NCI-H128 (cell line): Measurements from ENCODE around the gene YARS1.

Experiments used
- DNase-seq: peaks from one replicate; lab custom pipeline; 2025; ENCODE audit not compliant: unreplicated experiment; lab: John Stamatoyannopoulos, UW

Gene YARS1

DNA sequence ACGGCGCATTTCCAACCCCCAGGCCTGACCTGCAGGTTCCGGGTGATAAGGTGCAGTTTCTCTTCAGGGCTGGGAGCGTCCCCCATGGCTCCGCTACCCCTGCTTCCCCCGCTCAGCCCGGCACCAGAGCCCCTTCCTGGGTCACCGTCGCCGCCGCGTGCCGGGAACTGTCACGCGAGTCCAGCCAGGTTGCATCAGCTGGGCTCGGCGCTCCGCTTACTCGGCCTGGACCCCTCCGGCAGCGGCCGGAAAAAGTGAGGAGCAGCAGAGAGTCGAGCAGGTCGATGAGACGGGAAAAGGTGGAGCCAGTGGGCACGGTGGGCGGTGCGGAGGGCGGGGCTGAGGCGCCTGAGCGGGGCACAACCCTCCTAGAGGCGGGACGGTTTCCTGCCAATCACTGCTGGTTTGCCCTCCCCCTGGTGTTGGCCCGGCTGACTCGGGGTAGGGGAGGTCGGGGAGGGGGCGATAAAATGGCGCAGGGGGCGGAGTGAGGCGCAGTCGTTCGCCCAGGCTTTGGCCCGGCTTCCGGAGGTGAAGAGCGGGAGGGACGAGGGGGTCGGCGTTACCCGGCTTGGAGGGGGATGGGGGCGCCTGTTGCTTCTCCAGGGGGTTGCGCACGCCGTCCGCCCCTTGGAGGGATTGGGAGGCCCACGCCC, at the start of gene YARS1, which contains the start of gene S100PBP:
YARS1 (minus strand) TSS at position 200 of the 656 bp plus-strand sequence; CDS start at position 86, 114 bp downstream.
S100PBP (plus strand) TSS at position 495 of the 656 bp plus-strand sequence. CDS start 8,447 bp downstream, outside the sequence.
- peak; percentile 99 for DNase-seq

DNA sequence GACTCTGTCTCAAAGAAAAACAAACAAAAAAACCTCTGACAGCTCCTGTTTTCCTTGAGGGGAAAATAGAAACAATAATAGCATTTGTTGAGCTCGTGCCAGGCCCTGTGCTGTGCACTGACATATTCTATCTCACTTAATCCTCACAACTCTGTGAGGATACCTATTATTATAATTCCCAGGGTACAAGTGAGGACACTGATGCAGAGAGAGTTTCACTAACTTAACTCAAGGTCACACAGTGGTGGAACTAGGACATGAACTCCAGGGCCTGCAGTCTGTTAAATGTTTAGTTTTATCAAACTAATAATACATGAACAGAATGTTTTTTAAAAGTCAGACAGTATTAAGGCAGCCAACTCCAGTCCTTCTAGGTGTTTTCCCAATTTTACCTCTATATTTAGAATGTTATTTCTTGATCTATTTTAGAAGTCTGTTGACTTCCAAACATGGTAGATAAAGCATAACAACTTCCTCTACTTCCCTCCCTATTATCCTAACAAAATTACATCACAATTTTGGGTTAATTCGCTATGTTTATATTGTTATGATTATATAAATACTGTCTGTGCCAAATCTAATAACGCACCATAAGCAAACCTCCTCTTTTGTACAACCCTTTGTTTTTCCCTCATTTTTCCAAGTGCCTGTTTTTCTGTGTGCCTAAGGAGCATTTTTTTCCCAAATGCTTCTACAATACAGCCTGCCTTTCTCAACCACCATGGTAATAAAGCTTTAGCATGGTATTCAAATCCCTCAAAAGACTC, 48.7 kb upstream of the YARS1 start:
- no peak for DNase-seq

DNA sequence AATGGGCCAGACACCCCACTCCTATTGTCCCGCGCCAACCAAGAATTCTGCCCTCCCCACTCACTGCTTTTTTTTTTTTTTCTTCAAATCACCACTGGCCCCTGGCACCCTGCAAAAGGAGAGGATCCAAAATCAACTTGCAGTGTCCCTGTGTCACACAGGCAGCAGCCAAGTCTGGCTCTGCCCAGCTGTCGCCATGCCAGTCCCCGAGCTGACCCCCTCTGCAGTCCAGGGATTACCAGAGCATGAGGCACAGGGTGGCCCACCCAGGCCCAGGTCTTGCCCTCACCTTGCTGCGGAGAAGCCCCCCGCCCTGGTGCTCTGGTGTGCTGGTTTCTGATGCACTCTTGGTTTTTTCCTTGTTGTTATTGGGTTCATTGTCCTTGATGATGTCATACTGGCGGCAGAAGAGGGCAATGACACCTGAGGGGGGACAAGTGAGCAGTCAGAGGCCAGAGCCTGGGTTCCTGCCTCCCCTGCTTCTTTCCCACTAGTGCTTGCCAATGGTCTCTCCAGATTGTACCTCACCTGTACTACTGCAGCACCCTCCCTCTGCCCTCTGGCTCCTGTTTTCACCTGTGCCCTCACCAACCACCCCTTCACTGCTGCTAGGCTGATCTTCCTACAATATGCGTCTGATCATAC, 47.3 kb upstream of the YARS1 start:
- DNase-seq: no peak

DNA sequence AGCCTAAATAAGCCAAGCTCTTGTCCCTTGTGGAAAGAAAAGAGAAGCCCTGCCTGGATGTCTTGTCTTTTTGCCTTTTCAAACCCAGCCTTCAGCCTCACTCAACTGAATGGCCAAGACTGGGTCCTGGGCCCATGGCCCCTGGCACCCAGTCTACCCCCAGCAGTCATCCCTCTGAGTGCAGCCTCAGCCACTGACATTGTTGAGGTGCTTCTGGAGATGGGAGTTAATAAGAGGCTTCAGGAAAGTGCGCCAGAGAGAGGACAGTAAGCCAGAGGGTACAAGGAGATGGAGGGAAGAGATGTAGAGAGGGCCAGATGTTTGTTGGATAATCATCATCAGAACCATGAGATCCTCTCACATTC, 46.7 kb upstream of the YARS1 start:
- DNase-seq: no peak

DNA sequence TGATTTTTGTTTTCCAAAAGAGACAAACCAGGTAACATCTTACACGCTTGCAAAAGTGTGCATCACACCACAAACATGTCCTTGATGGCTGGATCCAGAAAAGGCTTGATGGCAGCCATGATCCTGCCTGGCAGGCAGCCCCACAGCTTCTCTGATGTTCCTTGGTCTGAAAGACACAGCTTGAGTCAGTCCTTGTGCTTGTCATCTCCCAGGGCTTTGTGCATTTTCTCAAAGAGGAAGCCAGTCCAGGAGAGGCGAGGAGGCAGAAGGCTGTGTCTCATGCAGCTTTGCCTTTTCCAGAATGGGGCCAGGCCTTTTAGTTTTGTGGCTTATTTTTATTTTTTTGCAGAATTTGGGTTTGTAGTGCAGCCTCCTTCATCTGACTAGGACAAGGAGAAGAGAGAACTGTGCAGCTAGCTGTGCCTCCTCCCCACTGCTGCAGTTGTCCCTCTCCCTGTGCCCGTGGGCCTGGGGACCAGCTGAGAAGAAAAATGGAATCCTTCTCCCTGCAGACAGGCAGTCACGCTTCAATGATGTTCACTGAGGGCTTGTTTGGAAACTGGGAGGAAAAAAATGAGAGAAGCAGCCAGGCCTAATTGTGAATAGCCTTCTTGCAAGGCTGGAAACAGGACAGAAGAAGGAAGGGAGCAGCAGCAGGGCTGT, 46.2 kb upstream of the YARS1 start:
- DNase-seq: no peak

DNA sequence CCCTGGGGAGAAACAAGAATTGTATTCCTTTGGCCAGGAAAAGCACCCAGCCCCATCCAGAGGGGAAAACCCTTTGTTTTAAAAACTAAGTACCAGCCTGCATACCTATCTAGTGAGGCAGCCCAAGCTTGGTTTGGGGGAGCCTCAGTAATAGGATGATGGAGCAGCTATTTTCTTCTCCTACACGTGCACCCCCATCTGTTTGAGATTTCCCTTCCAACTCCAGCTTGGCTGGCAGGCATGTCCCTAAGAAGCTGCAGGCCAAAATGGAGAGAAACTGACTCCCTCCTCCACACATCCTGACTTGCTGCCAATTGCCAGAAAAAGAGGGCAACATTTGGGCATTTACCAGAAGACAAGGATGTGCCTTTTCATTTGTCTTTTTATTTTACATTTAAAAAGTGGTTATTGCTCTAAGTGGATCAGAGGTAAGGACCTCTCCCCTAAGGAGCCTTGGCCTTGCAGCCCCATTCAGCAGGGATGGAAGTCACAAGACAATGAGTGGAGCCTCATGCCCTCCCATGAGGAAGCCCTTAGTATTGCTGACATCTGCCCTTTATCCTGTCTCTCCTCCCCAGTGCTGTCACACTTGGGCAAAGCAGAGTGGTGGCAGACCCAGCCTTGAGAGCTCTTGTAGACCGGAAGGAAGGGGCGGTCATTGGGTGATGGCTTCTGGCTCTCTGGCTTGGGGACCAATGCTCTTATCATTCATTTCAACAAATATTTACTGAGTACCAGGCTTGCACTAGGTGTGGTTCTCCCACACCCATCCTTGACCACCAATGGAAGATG, 44.9 kb upstream of the YARS1 start:
- DNase-seq: no peak

DNA sequence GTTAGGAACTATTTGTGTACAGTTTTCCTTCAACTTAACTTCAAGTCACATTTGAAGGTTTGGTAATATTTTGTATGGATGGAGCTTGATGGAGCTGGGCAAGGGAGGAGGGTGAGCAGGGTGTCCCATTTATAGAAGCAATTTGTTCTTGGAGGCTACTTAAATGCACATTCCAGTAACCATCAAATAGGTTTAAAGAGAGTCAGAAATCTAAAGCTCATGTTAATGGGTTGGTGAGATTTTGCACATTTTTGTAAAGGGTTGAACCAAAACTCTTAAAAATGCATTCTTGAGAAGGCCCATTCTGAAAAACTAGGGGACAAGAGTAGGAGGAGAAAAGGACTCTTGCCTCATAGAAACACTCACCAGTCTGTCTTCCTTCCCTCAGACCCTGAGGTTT, 43.4 kb upstream of the YARS1 start:
- no peak for DNase-seq

DNA sequence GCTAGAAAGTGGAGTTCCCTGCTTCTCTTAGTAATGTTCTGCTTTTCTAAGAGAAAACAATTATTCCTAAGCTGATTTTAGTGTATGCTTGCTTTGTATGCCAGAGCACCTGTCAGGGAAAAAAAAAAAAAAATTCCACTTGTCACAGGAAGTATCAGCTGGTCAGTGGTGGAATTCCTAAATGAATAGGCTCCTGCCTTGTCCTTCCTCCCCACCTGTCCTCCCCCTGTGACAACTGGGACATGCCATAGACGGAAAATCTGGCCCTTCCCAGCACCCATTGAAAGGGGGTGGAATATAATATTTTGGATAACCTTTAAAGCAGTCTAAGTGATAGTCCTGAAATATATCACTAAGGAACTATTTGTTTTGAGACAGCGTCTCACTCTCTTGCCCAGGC, 42.8 kb upstream of the YARS1 start:
- DNase-seq: no peak

DNA sequence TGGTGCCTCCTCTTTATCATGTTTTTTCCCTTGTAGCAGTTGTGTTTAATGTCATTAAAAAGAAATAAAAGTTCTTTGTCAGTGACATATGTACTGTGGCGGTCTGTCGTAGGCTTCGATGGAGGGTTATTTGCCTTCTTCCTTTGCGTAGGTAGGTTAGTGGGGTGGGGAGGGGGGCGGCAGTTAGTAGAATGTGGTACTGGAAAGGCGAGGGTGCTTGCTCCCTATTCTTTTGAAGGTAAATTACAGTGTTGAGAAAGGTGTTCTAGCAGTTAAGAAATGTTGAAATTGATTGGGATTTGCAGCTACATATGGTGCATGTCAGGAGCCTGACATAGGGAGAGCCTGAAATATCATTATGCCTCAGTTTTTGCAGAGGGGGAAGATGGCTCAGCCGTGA, 41.6 kb upstream of the YARS1 start:
- no peak for DNase-seq

DNA sequence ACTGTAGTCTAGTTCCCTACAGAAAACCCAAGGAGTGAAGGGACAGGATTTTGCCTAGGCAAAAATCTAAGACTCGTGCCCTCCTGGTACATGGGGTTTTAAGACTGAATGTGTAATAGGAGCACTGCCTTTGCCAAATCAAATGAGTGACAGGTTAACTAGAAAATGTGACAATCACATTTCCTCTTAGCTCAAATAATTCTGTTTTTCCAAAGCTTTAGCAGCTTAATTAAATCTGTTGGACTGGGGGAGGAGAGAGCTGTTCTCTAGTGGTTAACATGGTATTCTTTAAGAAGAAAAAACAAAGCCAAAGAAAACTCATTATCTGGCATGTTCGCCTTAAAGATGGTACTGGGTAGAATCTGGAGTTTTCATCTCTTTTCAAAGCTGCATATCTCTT, 41.0 kb upstream of the YARS1 start:
- DNase-seq: no peak

DNA sequence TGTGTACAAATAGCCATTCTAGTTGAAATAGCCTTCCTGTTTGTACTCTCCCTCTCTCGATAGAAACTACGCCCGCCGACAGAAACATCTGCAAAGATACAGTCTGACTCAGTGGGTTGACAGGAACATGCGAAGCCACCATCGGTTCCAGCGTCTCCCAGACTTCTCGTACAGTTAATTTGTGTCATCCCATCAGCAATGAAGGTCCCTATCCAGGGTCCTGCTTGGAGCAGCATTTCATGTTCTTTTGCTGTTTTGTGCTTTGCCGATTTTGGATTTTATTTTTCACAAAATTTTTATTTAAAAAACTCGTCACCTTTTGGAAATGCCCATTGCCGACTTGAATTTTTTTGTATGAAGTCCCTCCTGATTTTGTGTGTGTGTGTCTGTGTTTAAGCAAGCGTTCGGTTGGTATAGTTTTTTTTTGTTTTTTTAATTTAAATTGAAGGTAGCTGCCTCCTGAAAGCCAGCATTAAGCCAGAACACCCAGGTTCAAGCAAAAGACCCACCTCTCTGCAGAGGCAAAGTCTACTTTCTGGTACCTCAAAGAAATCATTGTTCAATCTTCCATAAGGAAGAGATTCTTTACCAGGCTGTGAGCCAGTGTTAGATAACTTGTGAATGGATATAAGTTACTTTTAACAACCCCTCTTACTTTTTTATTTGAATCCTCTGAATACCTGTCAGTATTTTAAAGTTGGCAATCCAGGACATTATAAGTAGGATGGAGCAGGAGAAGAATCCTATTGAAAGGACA, 38.9 kb upstream of the YARS1 start:
- no peak for DNase-seq

DNA sequence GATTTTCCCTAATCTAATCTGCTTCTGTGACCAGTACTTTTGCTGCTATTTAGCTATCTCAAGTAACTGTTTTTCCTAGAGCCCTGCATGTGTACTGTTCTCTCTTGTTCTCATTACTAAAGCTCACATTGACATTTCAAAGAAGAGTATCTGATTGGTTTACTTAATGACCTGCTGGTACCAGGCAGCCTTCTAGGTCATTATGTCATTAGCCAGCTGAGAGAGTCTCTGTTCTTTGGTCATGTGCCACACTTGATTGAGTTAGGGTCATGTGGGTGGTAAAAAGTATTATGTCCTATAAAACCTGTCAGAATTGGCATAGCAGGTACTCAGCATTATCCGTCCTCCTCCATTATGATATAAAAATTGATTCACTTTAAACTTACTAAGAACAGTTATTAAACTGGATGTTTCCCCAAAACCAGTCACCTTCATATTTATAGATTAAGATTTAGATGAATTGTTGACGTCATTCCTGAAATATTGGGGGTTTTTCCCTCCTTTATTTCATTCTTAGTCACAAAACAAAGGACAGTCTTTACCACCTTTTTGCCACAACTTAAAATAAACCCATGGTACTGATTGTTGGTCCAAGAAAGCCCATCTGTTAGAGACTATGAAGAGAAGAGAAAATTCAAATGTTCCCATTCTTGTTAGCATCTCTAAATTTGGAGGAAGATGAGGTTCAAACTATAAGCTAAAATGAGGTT, 31.4 kb upstream of the YARS1 start:
- DNase-seq: no peak

DNA sequence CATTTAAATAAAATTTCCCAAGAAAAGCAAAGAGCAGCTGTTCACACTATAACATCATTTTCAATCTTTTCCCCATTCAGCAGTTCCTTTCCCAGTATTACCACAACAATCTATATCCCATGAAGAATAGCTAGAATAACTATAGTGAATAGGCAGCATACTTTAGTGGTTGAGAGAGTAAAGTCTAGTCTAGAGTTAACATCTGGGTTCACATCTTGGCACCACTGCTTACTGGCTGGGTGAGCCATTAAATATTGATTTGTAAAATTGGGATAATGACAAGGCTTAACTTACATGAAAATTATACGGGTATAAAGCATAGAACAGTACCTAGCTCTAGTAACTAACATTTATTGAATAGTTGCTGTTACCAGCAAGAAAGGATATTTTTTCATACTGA, 14.7 kb upstream of the YARS1 start:
- no peak for DNase-seq

DNA sequence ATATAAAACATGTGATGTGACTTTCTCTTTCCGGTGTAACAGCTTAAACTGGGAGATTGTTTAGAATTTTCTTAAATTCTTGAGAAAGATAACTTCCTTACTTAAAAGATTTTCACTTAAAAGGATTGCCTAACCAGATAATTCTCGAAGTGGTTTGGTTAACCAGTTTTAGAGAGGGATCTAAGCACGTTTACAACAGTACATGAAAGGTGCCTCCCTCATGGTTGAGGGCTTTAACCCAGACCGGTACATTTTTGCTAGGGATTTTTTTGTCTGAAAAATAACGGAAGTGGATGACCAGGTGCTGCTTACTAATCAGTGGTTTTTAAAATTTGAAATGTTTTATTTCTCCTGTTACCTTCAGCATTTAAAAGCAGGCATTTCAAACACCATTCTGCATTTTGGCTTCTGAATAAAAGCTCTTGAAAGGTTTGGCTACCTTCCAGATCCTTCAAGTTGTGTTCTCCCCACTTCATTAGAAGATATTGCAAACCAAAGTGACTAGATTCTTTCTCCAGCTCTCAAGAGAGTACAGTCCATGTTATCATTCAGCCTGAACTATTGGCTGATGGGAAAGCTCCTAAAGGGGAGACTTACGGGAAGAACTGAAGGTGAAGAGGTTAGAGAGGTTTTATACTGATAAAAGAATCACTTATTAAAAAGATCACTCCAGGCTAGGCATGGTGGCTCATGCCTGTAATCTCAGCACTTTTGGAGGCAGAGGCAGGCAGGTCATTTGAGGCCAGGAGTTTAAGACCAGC, 13.1 kb upstream of the YARS1 start:
- peak; percentile 82 for DNase-seq

DNA sequence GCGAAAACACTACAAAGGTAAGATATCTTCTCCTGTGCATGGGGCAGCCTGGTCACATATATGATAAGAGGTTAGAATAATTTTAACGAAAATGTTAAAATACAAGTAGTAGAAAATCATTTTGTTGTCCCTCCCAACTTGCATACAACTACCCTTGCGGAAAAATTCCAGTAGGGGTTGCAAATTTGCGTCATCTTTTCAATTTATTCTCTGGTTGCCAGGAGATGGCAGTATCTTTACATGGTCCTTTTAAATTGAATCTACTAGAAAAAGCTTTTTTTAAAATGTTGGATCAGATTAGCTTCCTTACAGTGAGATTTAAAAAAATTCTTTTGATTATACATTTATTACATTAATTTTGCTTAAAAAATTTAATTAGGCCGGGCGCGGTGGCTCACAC, 11.2 kb upstream of the YARS1 start:
- no peak for DNase-seq

DNA sequence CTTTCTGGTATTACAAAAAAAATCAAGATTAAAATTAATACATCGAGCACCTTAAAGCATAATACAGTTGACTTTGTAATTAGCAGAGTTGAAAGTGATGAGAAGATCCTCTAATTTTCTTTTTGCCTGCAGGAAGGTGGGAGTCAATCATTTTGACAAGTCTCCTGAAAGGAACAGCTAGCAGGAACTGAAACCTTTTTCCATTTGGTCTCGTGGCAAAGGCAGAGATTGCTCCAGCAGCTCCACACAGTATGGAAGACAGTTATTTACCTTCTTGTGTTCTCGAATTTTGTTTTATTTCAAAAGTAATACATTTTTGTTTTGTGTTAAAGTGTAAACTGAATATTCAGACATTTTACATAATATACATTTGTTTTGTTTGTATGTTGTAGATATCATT, 8.0 kb upstream of the YARS1 start:
- DNase-seq: no peak

DNA sequence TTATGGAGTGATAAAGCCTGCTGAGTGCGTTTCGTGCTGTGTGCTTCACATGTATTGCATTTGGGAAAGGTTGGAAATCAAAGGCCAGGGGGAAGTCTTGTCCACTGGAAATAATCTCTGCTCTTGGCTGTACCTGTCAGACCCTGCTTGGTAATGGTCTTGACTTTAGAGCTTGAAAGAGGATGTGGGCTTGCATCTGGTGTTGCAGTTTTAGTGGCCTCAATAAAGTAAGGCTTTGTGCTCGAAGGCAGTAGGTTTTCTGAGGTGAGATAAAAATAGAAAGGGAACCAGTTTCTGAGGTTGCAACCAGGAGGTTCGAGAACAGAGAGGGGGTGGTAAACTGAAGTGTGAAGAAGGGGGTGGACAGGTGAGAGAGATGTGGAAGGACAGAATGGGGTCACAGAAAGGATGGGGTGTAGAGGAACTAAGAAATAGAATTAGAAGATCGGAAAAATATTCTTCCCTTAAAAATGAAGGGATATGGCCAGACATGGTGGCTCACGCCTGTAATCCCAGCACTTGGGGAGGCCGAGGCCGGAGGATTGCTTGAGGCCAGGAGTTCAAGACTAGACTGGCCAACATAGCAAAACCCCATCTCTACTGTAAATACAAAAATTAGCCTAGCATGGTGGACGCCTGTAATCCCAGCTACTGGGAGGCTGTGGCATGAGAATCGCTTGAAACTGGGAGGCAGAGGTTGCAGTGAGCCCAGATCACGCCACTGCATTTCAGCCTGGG, 1.8 kb upstream of the YARS1 start:
- DNase-seq: no peak
